Hypothalamus (tissue), 51 donors: Measurements from ENCODE around the gene APOLD1.
"Not testable (repeated sequence)": the region's sequence is repeated elsewhere in the genome, so short reads cannot be mapped to it uniquely, and the experiment has no call there.

Experiments used
- DNase-seq, 51 donors: peaks; one replicate each; lab custom pipeline; 2025; lab: John Stamatoyannopoulos, UW

The APOLD1 gene

GRCh38 chr12:12837025-12837812 is 51.8 kb downstream of the APOLD1 start:
- peak in 7 of 51 donors; percentile 1 to 39 (median 4) for DNase-seq

DNA sequence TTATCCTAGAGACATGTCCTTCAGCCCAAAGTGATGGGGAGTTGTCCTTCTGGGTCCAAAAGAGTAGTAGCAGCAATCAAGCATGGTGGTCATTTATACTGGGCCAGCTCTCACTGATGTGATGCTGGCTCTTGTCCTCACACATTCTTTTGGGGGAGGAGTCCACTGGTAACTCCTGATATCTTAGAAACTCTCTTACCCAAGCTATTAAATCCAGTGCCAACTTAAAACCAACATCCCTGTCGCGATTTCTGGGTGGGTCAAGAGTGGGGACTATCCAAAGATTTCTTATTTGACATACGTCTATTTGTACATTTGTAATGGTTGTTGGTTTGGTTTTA is 52.3 kb downstream of the APOLD1 start:
- no peak for DNase-seq

GRCh38 chr12:12839003-12839395 is 53.5 kb downstream of the APOLD1 start:
- no peak for DNase-seq

- DNase-seq: not testable (repeated sequence)
Measured at GRCh38 chr12:12839439-12839838, 54.0 kb downstream of the APOLD1 start.

GRCh38 chr12:12839873-12840579 is 54.6 kb downstream of the APOLD1 start:
- DNase-seq: no peak

GRCh38 chr12:12840580-12840899 is 55.1 kb downstream of the APOLD1 start:
- no peak for DNase-seq
